HepG2 (cell line): ENCODE results near the gene MFF. TPM values are rescaled to one million over a fixed set of nuclear protein-coding genes. Genes with fewer than 3 reads are reported as not detected.
A peak's percentile ranks its signal among the peaks of the same experiment; 100 is the strongest.

Source experiments
- ARHGAP35 ChIP-seq: sonication (generic); formaldehyde crosslinking; IDR thresholded peaks from 2 replicates; pipeline ENCODE4 v1.9.0; 2022; ENCODE audit warnings: mild to moderate bottlenecking, inconsistent platforms, moderate library complexity, missing genetic modification reagents, borderline replicate concordance
- EEA1 ChIP-seq: sonication (generic); formaldehyde crosslinking; IDR thresholded peaks from 2 replicates; pipeline ENCODE4 v1.5.1; 2020; ENCODE audit warnings: mild to moderate bottlenecking, missing genetic modification reagents, borderline replicate concordance
- ELF1 ChIP-seq: sonication (generic); formaldehyde crosslinking; IDR thresholded peaks from 2 replicates; pipeline ENCODE4 v1.4.0; 2020; ENCODE audit warnings: missing genetic modification reagents
- ETV5 ChIP-seq: IDR thresholded peaks from 2 replicates; pipeline ENCODE4 v1.6.1; 2018; ENCODE audit warnings: missing biosample characterization, missing genetic modification reagents, inconsistent platforms, borderline replicate concordance
- FOXP4 ChIP-seq: sonication (generic); formaldehyde crosslinking; IDR thresholded peaks from 2 replicates; pipeline ENCODE4 v1.4.0; 2020; ENCODE audit warnings: missing genetic modification reagents
- ISL2 ChIP-seq: sonication (generic); formaldehyde crosslinking; IDR thresholded peaks from 2 replicates; pipeline ENCODE4 v1.5.0; 2020; ENCODE audit warnings: missing genetic modification reagents
- KMT2A ChIP-seq: sonication (generic); formaldehyde crosslinking; IDR thresholded peaks from 2 replicates; pipeline ENCODE4 v1.4.0; 2020; ENCODE audit warnings: missing genetic modification reagents
- MLLT10 ChIP-seq: sonication (generic); formaldehyde crosslinking; IDR thresholded peaks from 2 replicates; pipeline ENCODE4 v1.4.0; 2020; ENCODE audit warnings: missing genetic modification reagents
- MTF1 ChIP-seq: sonication (generic); formaldehyde crosslinking; IDR thresholded peaks from 2 replicates; pipeline ENCODE4 v1.5.0; 2020; ENCODE audit warnings: missing genetic modification reagents
- MZF1 ChIP-seq: sonication (generic); formaldehyde crosslinking; IDR thresholded peaks from 2 replicates; pipeline ENCODE4 v1.8.1; 2023; ENCODE audit warnings: mild to moderate bottlenecking, missing genetic modification reagents, borderline replicate concordance
- NCOR1 ChIP-seq: fragments of 200-600 bp; sonication (generic); IDR thresholded peaks from 2 replicates; pipeline ENCODE4 v1.7.0; 2017; ENCODE audit warnings: antibody characterized with exemption, low read length, borderline replicate concordance
- POGZ ChIP-seq: sonication (generic); formaldehyde crosslinking; IDR thresholded peaks from 2 replicates; pipeline ENCODE4 v1.4.0; 2020; ENCODE audit warnings: mild to moderate bottlenecking, missing genetic modification reagents
- RAD51 ChIP-seq: fragments of 450-650 bp; IDR thresholded peaks from 2 replicates; pipeline ENCODE4 v1.6.1; 2016; ENCODE audit warnings: borderline replicate concordance
- RXRA ChIP-seq: sonication (generic); formaldehyde crosslinking; IDR thresholded peaks from 2 replicates; pipeline ENCODE4 v1.5.1; 2020; ENCODE audit warnings: missing genetic modification reagents
- XBP1 ChIP-seq: sonication (generic); formaldehyde crosslinking; IDR thresholded peaks from 2 replicates; pipeline ENCODE4 v1.5.0; 2020; ENCODE audit warnings: missing genetic modification reagents
- ZNF235 ChIP-seq: sonication (generic); formaldehyde crosslinking; IDR thresholded peaks from 2 replicates; pipeline ENCODE4 v1.8.1; 2023; ENCODE audit warnings: mild to moderate bottlenecking, missing genetic modification reagents, borderline replicate concordance
- ZNF292 ChIP-seq: sonication (generic); formaldehyde crosslinking; IDR thresholded peaks from 2 replicates; pipeline ENCODE4 v1.8.1; 2022; ENCODE audit warnings: mild to moderate bottlenecking, low read depth, missing genetic modification reagents, borderline replicate concordance
- ZNF570 ChIP-seq: sonication (generic); formaldehyde crosslinking; IDR thresholded peaks from 2 replicates; pipeline ENCODE4 v1.4.0; 2020; ENCODE audit warnings: mild to moderate bottlenecking, missing genetic modification reagents, borderline replicate concordance
- ZNF781 ChIP-seq: sonication (generic); formaldehyde crosslinking; IDR thresholded peaks from 2 replicates; pipeline ENCODE4 v1.5.1; 2020; ENCODE audit warnings: borderline replicate concordance, mild to moderate bottlenecking, missing genetic modification reagents; ENCODE audit errors: not compliant biosample characterization
- polyA plus RNA-seq, 8 experiments: library from polyadenylated mRNA; depleted of rRNA in 3 of 8; stranded (reverse) in 7 of 8; unstranded in 1 of 8; fragments of >200 nt; fragmentation: Illumina TruSeq in 4 of 8; extraction: Trizol in 4 of 8; gene quantifications; 2 replicates each; pipeline versions ENCODE4 v1.2.1 to v1.2.3, GENCODE V29; 2011 to 2016; ENCODE audit warnings: low read depth in 4 of 8, missing spikeins in 1 of 8, mixed read lengths in 1 of 8; ENCODE audit not compliant: insufficient read depth in 1 of 8
- total RNA-seq, 5 experiments: library from RNA; depleted of rRNA; stranded (reverse); fragments of >200 nt; fragmentation: Illumina TruSeq; extraction: Trizol; gene quantifications; 2 replicates each; pipeline ENCODE4 v1.2.3, GENCODE V29; 2016; ENCODE audit warnings: low read depth in 1 of 5
- TF ChIP-seq, protein P1 (sequence below): IDR thresholded peaks from 2 replicates; pipeline ENCODE4 v1.6.1; 2012; ENCODE audit warnings: inconsistent platforms
- TF ChIP-seq, protein P2 (sequence below): sonication (generic); formaldehyde crosslinking; IDR thresholded peaks from 2 replicates; pipeline ENCODE4 v1.4.0; 2020; ENCODE audit warnings: missing genetic modification reagents, borderline replicate concordance
- TF ChIP-seq, protein P3 (sequence below): sonication (generic); formaldehyde crosslinking; IDR thresholded peaks from 2 replicates; pipeline ENCODE4 v1.4.0; 2020; ENCODE audit warnings: mild to moderate bottlenecking, missing genetic modification reagents
- TF ChIP-seq, protein P4 (sequence below): sonication (generic); formaldehyde crosslinking; IDR thresholded peaks from 2 replicates; pipeline ENCODE4 v1.5.1; 2020; ENCODE audit warnings: missing genetic modification reagents, mild to moderate bottlenecking, borderline replicate concordance

MFF gene
- total and polyA plus RNA-seq, 2 of the 13 experiments (the other 11 are each of a cell fraction or from before 2014, with no cell fraction given): 81.9 to 156 TPM

GRCh38 chr2:227406177-227407031 lies 81.4 kb downstream of the MFF start (continued):
- TF ChIP-seq MLLT10 (CRISPR knock-in tag) (no peak), EEA1 (no peak), RAD51 (no peak), POGZ (CRISPR knock-in tag) (peak; percentile 82), FOXP4 (peak; percentile 74), NCOR1 (peak; percentile 53; the same call in 1 of the 2 replicates), ZNF781 (CRISPR knock-in tag) (peak; percentile 72), ZNF235 (no peak), XBP1 (CRISPR knock-in tag) (no peak; the same call in 1 of the 2 replicates), ZNF292 (peak; percentile 82; the same call in 1 of the 2 replicates), MTF1 (no peak), ARHGAP35 (CRISPR knock-in tag) (0 out of 2 replicates have a peak, but pooled peaks have one; percentile 27), ELF1 (CRISPR knock-in tag) (peak; percentile 48; the same call in 1 of the 2 replicates), RXRA (CRISPR knock-in tag) (peak; percentile 30; the same call in 1 of the 2 replicates), KMT2A (CRISPR knock-in tag) (peak; percentile 82; the same call in 1 of the 2 replicates), MZF1 (CRISPR knock-in tag) (no peak), ZNF570 (CRISPR knock-in tag) (no peak), ETV5 (CRISPR knock-in tag) (peak; percentile 87), ISL2 (CRISPR knock-in tag) (peak; percentile 79; the same call in 1 of the 2 replicates)
- TF ChIP-seq, protein P1, sequence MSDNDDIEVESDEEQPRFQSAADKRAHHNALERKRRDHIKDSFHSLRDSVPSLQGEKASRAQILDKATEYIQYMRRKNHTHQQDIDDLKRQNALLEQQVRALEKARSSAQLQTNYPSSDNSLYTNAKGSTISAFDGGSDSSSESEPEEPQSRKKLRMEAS: peak; percentile 62; the same call in 1 of the 2 replicates
- TF ChIP-seq, protein P2, sequence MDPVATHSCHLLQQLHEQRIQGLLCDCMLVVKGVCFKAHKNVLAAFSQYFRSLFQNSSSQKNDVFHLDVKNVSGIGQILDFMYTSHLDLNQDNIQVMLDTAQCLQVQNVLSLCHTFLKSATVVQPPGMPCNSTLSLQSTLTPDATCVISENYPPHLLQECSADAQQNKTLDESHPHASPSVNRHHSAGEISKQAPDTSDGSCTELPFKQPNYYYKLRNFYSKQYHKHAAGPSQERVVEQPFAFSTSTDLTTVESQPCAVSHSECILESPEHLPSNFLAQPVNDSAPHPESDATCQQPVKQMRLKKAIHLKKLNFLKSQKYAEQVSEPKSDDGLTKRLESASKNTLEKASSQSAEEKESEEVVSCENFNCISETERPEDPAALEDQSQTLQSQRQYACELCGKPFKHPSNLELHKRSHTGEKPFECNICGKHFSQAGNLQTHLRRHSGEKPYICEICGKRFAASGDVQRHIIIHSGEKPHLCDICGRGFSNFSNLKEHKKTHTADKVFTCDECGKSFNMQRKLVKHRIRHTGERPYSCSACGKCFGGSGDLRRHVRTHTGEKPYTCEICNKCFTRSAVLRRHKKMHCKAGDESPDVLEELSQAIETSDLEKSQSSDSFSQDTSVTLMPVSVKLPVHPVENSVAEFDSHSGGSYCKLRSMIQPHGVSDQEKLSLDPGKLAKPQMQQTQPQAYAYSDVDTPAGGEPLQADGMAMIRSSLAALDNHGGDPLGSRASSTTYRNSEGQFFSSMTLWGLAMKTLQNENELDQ (CRISPR knock-in tag): no peak
- TF ChIP-seq, protein P3, sequence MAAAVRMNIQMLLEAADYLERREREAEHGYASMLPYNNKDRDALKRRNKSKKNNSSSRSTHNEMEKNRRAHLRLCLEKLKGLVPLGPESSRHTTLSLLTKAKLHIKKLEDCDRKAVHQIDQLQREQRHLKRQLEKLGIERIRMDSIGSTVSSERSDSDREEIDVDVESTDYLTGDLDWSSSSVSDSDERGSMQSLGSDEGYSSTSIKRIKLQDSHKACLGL (CRISPR knock-in tag): no peak
- TF ChIP-seq, protein P4, sequence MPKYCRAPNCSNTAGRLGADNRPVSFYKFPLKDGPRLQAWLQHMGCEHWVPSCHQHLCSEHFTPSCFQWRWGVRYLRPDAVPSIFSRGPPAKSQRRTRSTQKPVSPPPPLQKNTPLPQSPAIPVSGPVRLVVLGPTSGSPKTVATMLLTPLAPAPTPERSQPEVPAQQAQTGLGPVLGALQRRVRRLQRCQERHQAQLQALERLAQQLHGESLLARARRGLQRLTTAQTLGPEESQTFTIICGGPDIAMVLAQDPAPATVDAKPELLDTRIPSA (CRISPR knock-in tag): no peak
